ENCODE data around the gene GABRR1. TPM values are rescaled to one million over a fixed set of nuclear protein-coding genes. Genes with fewer than 3 reads are reported as not detected.

Gene GABRR1
- total RNA-seq, 1 donor from 2014 or later, result 0.12 TPM

- Mint-ChIP-seq H3K4me1 (no peaks in the 10 kb centered on the region), H3K27ac (ENCODE audit: unreplicated experiment) (no peak overlapping the region), H3K27me3 (ENCODE audit: low read depth) (no peaks in the 10 kb centered on the region), H3K4me3 (no peak overlapping the region), H3K36me3 (ENCODE audit: low read depth) (no peaks in the 10 kb centered on the region), H3K9me3 (no peaks in the 10 kb centered on the region)
- DNase-seq (ENCODE audit: low read depth, low spot score), result no peak
- no peak for TF ChIP-seq CTCF (conservative IDR thresholded peaks at IDR 0.05)
Measured at GRCh38 chr6:89251170-89251569, 34.0 kb upstream of the GABRR1 start.

- Mint-ChIP-seq H3K9me3 (no peaks in the 10 kb centered on the region), H3K4me1 (no peaks in the 10 kb centered on the region), H3K27me3 (ENCODE audit: low read depth) (no peaks in the 10 kb centered on the region), H3K27ac (ENCODE audit: unreplicated experiment) (no peak overlapping the region), H3K36me3 (ENCODE audit: low read depth) (no peaks in the 10 kb centered on the region), H3K4me3 (no peak overlapping the region)
- no peak for DNase-seq (ENCODE audit: low read depth, low spot score)
- TF ChIP-seq CTCF (conservative IDR thresholded peaks at IDR 0.05), result no peak
Measured at GRCh38 chr6:89250239-89250638, 33.1 kb upstream of the GABRR1 start.

- Mint-ChIP-seq H3K27me3 (ENCODE audit: low read depth) (no peaks in the 10 kb centered on the region), H3K4me3 (no peak overlapping the region), H3K27ac (ENCODE audit: unreplicated experiment) (no peak overlapping the region), H3K9me3 (no peaks in the 10 kb centered on the region), H3K4me1 (peaks cover 20% of the 10 kb centered on the region), H3K36me3 (ENCODE audit: low read depth) (no peaks in the 10 kb centered on the region)
- TF ChIP-seq CTCF (conservative IDR thresholded peaks at IDR 0.05), result no peak
- DNase-seq (ENCODE audit: low read depth, low spot score), result no peak
Measured at GRCh38 chr6:89244241-89244985, 27.3 kb upstream of the GABRR1 start.

GRCh38 chr6:89243331-89243629, 26.1 kb upstream of the GABRR1 start:
- no peak for DNase-seq (ENCODE audit: low read depth, low spot score)
- no peaks in the 10 kb centered on the region for H3K9me3 Mint-ChIP-seq
- no peaks in the 10 kb centered on the region for H3K27me3 Mint-ChIP-seq (ENCODE audit: low read depth)
- no peak overlapping the region for H3K27ac Mint-ChIP-seq (ENCODE audit: unreplicated experiment)
- no peak overlapping the region for H3K4me3 Mint-ChIP-seq
- H3K36me3 Mint-ChIP-seq (ENCODE audit: low read depth), result no peaks in the 10 kb centered on the region
- peaks cover 20% of the 10 kb centered on the region for H3K4me1 Mint-ChIP-seq
- no peak for TF ChIP-seq CTCF (conservative IDR thresholded peaks at IDR 0.05)

DNA sequence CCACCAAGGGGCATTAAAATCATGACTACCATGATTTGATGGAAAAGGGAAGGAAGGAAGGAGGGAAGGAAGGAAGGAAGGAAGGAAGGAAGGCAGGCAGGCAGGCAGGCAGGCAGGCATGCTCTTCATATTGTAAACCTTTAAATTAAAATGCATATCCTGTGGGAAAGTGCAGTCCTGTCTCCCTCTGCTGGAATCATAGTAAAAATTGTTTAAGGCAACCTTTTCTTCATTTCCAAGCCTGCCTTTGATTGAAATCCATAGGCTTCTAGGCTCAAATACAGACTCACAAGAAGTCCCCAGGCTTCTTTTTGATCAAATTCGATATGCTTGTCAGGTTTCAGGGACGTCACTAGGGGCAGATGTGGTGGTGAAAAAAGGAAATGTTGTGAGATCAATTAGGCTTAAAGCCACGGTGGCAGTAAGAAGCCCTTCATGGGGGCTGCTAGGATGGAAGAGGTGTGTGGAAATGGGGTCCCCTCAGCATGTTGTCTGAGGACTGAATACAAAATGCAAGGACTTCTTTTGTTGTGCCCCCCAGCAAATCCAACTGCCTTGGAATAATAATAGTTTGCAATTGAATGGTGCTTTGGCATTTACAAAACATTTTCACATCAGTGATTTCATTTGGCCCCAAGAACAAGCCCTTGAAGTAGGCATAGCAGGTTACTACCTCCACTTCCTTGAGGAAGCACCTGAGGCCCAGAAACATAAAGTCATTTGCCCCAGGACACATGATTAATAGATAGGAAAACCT, 25.6 kb upstream of the GABRR1 start:
- Mint-ChIP-seq H3K4me3 (no peak overlapping the region), H3K4me1 (peaks cover 20% of the 10 kb centered on the region), H3K27ac (ENCODE audit: unreplicated experiment) (peak overlapping the region; percentile 84), H3K36me3 (ENCODE audit: low read depth) (no peaks in the 10 kb centered on the region), H3K27me3 (ENCODE audit: low read depth) (no peaks in the 10 kb centered on the region), H3K9me3 (no peaks in the 10 kb centered on the region)
- TF ChIP-seq CTCF (conservative IDR thresholded peaks at IDR 0.05), result peak; percentile 72
- peak; percentile 8 for DNase-seq (ENCODE audit: low read depth, low spot score)

All from neural crest cell (in vitro differentiated cells).